ENCODE measurements around the gene CPA2. TPM values are rescaled to one million over a fixed set of nuclear protein-coding genes. Genes with fewer than 3 reads are reported as not detected.

The CPA2 gene
- total RNA-seq, 1 donor from 2014 or later: not detected

DNA sequence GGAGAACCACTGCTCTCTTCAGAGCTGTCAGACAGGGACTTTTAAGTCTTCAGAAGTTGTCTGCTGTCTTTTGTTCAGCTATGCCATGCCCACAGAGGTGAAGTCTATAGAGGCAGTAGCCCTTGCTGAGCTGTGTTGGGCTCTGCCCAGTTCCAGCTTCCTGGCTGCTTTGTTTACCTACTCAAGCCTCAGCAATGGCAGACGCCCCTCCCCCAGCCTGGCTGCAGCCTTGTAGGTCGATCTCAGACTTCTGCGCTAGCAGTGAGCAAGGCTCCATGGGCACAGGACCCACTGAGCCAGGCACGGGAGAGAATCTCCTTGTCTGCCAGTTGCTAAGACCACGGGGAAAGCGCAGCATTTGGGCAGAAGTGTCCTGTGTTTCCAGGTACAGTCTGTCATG is 12.1 kb upstream of the CPA2 start:
- intact Hi-C loops (cut with micrococcal nuclease): no loop called here

DNA sequence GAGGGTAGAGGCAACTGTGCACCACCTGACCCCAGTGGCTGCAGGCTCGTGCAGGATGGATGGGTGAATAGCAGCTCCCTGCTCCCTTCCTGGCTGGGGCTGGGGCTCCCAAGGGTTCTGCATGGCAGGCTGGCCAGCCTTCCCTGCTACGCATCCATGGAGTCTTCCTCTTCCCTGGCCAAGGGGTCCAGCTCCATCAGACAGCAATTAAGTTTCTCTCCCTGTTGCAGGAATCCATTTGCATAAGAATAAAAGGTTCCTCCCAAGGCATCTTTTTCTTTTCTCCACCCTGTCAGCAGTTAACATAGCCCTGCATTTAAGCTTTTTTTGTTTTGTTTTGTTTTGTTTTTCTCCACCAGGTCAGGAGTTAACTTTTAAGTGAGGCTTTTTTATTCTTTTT is 10.0 kb upstream of the CPA2 start:
- intact Hi-C loops (cut with micrococcal nuclease): no loop called here

DNA sequence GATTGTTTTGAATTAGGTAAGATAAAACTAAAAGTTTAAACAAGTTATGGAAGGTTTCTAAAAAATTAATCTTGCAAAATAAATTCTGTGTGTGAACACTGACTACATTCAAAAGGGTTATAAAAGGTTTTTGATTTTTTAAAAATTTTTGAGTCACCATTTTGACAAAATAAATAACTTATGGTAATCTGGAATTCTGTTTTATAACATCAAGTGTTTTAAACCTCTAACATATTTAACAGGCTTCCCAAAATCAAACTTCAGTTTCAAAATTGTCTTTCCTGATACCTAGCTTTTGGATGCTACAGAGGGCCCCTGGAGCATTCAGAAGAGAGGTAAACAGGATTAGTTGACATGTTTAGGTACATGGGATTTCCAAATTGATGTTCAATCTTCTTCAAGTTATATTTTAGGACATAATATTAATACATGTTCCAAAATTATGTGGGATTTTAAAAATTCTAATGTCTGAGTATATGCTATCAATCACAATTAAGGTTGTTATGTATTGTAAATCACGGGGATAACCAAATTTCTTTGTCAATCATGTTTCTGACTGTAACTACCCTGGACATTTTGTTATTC is 8.1 kb upstream of the CPA2 start:
- intact Hi-C loops (cut with micrococcal nuclease): no loop called here

DNA sequence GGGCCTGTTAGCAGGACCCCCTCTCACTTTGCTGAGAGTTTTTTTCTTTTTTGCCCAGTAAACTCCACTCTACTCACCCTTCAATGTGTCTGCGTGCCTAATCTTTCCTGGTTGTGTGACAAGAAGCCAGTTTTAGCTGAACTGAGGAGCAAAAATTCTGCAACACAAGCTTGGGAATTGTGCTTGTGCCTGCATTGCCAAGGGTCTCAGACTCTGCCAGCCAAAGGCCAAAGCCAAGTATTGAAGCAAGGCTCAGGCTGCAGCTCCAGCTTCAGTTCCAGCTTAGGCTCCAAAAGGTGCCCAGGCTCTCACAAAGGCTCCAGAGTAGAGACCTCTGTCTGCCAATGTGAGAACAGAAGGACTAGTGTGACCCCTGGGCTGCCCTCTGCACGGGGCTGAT is 4.2 kb upstream of the CPA2 start:
- intact Hi-C loops (cut with micrococcal nuclease): no loop called here

DNA sequence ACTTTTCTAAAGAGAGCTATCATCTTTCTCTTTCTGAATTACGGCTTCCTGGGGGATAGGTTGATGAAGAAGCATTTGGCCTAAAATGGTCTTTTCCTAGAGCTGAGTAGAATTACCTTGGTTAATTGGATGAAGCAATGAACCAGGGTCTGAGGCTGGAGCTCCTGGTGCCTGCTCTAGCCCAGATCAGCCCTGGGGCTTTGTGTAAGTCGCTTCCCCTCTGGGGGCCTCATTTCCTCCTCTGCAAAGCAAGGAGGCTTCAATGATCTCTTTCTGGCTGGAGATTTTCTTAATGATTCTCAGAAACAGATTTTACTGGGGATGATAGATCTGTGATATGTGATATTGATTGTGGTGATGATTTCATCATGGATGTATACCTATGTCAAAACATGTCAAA is 3.5 kb upstream of the CPA2 start:
- intact Hi-C loops (cut with micrococcal nuclease): no loop called here

DNA sequence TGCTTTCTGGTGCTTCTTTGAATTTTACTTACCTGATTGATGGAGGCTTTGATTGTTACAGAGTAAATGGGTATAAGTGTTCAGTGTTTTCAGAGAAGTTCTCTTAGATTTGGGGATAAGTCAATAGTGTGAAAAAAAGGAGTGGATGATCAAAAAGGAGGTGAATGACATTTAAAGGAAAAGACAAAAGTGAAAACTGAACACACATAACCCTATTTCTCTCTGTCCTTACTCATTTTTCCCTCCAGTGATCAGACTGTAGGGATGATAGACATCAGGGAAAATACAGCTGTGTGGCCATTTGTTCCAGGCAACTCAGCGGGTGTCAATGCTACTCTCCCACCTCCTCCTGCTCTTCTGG is 278 bp downstream of the CPA2 start:
- intact Hi-C loops (cut with micrococcal nuclease): no loop called here

DNA sequence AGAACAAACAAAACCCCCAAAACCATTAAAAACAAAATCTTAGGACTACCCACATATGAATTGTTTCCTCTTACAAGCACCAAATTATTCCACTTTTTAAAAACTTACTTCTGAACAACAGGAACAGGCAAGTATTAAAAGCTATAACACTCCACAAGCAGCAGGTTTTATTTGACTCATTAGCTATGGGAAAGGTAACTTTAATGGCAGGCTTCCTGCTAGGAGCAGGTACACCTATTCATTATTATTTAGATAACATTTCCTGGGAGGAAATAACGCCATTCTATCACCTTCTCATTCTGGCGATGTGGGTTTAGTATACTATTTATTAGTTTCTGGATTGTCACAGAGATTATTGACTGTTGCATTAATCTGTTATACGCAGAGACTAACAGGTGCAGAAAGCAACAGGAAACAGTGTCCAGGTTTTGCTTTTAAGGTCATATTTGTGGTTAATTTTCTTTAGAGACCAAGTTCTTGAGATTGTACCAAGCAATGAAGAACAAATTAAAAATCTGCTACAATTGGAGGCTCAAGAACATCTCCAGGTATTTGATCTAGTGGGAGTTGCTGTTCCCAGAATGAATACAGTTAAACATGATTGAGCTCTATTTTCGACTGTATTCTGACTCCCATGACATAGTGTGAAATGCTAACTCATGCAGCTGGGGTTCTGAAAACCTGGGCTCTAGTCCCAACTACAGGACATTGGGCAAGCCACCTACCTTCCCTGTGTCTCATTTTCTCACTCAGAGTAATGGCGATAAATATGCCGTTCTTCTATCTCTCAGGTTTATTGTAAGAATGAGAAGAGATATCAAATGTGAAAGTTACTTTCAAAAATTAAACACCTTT is 2.0 kb downstream of the CPA2 start:
- intact Hi-C loops (cut with micrococcal nuclease): no loop called here

DNA sequence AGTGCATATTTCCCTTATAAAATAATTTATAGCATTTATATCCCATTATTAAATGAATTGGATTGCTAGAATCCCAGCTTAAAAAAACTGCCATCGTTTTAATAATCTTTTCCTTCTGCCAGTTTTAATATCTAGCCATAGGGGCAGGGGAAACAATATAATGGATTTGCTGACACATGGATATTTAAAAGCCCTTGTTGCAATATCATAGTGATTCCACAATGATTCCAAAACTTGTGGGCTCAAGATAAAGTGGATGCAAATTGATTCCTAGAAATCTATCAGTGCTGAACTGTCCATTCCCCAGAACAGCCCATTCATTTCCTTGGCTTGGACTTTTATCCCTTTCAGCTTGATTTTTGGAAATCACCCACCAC is 2.6 kb downstream of the CPA2 start:
- intact Hi-C loops (cut with micrococcal nuclease): no loop called here

DNA sequence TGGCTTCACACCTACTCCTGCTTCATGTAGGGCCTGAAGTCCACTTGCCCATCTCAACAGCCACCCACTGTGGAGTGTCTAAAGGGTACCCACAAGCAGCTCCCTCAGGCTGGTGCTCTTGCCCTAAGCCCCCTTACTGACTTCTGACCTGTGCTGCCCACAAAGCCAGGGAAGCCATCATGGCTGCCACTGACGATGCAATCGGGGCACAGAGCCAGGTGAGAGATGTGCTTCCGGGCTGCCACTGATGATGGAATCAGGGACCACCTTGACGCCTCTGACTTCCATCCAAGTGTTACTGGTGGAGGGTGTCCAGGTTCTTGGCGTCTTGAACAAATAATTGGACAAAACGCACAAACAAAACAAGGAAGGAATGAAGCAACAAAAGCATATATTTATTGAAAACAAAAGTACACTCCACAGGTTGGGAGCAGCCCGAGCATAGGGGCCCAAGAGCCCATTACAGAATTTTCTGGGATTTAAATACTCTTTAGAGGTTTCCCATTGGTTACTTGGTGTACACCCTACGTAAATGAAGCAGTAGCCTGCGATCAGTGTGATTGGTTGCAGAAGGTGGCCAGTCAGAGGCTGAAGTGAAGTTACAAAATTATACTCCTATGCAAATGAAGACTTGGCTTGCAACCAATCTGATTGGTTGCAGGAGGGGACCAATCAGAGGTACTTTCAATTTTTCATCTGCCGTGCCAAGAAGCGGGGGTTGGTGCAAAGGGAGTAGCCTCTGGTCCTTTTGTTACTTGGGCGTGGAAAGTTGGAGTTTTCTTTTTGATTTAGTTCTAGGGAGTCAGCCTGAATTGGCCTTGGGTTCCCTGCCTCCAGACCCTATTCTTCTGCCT is 4.5 kb downstream of the CPA2 start:
- intact Hi-C loops (cut with micrococcal nuclease): no loop called here

DNA sequence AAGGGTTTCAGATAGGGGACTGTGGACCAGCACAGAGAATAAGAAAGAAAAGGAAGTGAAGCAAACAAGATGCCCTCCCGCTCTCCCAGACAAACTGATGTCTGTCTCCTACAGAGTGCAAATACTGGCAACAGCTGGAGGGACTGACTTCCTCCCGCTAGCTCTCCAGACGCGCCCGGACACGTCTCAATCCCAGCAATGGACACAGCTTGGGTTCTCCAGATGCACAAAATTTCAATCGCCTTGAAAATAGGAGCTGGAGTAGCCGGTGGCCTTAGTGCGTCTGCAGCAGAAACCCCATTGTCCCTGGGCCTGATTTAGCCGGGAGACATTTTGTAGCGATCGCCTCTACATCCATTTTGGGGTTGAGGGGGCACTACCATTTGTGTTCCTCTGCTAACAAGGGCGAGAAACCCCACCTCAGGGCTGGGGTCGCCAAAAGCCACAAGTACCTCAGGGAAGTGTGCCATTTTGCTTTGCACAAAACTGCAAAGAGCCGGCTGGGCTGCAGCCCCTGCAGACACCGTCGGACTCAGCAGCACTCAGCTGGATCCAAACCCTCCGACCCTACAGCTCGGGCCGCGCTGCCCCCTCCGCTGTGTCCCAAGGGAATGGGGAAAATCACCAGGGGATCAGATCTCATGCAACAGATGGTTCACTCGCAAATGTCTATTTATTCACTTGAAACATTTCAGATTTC is 5.9 kb downstream of the CPA2 start:
- intact Hi-C loops (cut with micrococcal nuclease): no loop called here

DNA sequence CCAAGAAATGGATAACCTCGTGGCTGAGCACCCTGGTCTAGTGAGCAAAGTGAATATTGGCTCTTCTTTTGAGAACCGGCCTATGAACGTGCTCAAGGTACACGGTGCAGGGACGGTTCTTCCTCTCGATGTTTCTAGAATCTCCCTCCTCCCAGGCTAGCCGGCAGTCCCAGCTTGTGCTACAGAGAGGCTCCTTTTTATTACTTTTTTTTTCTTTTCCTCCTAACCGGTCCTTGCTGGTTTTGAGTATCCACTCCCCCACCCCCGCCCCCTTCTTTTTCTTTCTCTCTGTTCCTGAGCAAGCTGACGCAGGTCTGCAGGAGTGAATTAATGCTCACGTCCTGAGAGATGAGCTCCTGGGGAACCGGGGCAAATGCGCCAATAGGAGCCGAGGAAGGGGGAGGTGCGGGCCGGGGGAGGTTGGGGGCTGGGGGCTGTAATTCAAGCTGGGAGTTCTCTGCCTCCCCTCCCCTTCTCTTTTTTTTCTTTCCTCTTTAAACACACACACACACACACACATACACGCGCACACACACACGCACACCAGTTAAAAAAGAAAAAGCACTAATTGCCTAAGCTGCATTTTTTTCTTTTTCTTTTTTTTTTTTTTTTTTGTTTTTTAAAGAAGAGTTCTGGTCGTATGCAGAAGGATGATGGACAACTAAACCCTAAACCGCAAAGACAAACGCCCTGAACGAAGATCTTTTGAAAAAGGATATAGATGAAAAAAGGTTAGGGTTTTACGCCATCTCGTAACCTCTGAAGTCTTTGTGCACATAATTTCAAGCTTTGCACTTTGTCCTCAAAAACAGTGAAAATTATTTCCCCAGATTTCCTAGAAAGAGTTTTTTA is 6.6 kb downstream of the CPA2 start:
- intact Hi-C loops (cut with micrococcal nuclease): no loop called here

DNA sequence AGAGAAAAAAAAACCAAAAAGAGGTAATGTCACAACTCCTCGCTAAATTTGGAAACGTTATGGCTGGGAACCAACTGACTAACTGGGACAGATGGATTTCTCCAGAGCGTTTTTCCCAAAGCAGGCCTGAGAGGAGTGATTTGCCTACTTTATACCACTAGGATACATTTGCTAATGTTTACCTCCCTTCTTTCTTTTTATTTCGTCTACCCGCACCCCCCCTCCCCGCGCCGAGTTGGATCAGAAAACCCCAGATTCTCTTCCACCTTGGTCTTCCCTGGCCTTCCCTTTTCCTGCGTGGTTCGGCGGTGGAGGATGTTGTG is 7.2 kb downstream of the CPA2 start:
- intact Hi-C loops (cut with micrococcal nuclease): no loop called here

DNA sequence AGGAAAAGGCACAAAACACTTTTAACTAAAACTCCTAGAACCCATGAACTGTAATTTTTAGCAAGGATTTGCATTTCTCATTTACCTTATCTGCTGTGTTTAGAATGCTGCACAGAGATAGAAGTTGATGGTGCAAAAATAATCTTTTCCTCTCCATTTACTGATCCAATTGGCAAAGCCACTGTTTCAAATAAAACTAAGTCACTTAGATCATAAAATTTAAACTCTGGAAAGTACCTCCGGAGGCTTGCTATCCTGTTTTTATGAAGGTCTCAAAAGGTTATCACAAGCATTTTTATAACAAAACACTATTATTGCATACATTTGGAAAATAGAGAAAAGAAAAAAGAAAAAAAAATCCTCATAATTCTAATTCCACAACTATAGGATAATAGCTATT is 7.6 kb downstream of the CPA2 start:
- intact Hi-C loops (cut with micrococcal nuclease): no loop called here

DNA sequence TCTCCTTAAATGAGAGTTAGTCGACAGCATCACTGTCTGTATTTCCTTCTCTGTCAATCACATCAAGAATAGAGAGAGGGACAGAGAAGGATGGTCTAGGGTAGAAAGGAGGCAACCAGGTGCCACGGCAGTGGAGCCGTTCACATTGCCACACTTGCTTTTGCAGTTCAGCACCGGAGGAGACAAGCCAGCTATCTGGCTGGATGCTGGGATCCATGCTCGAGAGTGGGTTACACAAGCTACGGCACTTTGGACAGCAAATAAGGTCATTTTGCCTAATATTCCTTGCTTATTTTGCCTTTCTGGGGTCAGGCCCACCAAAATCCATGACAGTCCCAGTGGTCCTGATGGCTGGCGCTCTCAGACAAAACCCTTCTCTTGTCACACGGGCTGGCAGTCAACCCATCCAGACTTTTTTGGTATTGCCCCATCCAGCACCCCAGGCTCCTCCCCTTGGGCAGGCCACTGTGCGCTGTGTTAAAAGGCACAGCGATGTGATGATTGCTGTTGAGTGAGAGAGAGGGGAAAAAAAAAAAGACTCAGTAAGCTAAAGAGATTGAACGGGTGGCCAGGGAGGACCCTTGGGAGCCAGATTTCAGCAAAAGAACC is 8.4 kb downstream of the CPA2 start:
- intact Hi-C loops (cut with micrococcal nuclease): no loop called here

DNA sequence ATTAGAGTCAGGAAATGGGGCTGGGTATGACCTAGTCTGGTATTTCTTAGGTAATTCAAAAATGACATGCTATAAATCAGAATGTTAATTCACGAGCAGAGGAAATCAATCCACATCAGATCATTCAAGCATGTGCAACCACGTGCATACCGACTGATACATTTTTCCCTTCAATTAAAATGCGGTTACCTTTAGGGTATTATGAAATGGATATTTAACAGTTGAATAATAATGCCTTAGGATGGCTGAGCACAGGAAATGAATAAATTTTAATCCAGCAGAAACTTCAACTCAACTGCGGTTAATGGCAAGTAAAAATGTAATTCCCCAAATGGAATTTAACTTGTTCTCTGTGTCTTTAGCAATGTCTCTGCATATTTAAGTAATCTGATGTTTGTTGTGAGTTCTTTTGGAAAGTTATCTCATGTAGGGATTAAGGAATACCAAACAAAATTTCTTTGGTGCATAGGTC is 9.2 kb downstream of the CPA2 start:
- intact Hi-C loops (cut with micrococcal nuclease): no loop called here

DNA sequence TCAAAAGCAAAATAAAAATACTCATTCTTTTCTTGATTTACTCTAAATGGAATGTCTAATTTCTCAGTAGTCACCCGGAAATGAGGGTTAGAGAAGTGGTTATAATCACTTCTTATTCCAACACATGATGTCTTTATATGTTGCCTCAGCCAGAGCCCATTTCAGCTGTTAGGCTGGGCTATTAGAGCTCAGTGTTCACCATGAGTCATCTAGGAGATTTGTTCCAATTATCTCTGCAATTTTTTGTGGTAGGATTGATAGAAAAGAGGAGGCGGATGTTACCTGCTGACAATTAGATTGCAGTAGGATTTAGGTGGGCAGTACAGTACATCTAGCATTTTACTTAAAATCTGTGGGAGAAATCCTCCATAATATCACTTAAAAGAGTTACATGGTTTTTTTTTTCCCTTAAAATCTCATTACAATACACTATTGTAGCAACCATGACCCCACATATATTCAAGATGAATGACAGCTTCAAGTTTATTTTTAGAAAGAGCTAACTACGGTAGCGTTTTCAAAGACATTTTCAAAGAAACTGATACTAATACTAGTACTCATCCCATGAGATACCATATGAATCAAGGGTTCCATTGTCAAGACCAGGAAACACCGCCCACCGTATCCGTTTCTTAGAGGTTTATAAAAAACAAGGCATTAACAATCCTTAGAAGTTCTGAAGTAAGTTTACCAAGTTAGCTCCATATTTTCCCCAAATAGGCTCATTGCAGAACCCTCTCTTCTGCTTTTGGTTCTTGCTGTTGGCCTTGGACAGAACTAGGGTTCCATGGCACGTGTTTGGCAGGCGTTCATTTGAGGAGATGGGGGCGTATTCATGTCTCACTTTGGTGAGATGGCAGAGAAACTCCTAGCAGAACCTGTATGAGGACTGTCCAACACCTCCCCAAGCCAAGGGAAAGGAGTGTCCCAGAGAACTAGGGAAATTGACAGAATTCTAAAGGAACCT is 10.4 kb downstream of the CPA2 start:
- intact Hi-C loops (cut with micrococcal nuclease): no loop called here

DNA sequence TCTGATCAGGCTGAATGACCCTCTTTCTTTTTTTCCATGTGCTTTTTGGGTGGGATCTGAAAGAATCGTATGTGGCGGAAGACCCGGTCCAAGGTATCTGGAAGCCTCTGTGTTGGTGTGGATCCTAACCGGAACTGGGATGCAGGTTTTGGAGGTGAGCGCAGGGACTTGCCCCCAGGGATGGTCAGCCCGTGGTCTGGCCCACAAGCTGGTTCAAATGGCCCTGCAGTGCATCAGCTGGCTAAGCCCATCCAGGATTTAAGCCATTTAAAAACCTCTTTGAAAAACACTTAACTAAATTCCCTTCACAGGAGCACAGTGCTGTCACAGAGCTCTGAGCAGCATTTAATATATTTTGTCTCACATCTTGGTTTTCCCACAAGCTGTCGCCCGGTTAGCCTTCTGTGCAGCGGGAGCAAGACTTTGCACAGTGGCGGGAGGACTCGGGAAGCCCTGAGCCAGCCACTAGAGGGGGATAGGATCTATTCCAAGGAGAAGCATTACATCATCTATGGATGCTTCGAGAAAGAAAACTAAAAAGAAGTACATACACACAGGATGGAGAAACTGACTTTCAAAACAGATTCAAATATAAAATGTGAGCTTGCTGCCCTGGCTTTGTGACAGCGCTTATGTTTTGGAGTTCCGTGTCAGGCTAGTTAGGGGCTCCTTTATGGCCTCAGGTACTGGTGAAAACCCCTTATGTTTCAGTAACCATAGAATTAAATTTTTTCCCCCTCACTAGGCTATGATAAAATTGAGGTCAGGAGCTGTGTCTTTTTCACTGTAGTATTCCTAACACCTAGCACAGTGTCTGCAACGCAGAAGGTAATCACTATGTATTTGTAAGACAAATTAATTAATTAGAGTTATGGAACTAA is 11.3 kb downstream of the CPA2 start:
- intact Hi-C loops (cut with micrococcal nuclease): no loop called here

DNA sequence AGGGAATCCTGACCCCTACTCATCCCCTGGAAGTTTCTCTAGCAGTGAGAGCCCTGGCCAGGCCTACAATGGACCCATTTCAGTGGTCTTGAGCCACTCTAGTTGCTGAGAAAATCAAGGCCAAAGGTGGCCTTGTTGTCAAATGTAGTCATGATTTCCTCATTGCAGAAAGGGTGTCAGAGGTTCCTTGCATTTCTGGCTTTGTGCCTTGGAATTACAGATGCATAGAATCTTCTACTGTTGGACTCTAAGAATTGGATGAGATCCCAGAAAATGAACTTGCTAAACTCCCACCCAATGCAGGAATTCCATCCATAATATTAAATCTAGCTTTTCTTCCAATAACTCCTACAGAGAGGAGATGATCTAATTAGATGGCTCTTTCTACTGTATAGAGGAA is 12.2 kb downstream of the CPA2 start:
- intact Hi-C loops (cut with micrococcal nuclease): no loop called here

All from T-helper 2 cell treated with Interferon-gamma antibody and Interleukin-4, amounts not matched to agents 100 ng/mL and 5 ng/mL, for 36 hours (primary cell).